Immature natural killer cell (primary cell): ENCODE data around the gene LDLRAP1. TPM values are rescaled to one million over a fixed set of nuclear protein-coding genes. Genes with fewer than 3 reads are reported as not detected.

Experiments used
- DNase-seq, 3 donors: peaks; one replicate each; pipeline ENCODE4 v3.0.0; 2022; ENCODE audit warnings: mixed read lengths in 1 of 3
- H3K27ac Mint-ChIP-seq, 6 donors: one replicate each; pipeline ENCODE4 v1.8.0; 2020; ENCODE audit warnings: mixed read lengths in 6 of 6, mild to moderate bottlenecking in 5 of 6, inconsistent platforms in 4 of 6, moderate library complexity in 3 of 6
- H3K27me3 Mint-ChIP-seq, 3 donors: one replicate each; pipeline ENCODE4 v1.8.0; 2020 to 2021; ENCODE audit warnings: low read depth in 3 of 3, mild to moderate bottlenecking in 3 of 3, mixed read lengths in 3 of 3, moderate library complexity in 3 of 3, inconsistent platforms in 1 of 3
- H3K36me3 Mint-ChIP-seq, 3 donors: one replicate each; pipeline ENCODE4 v1.8.0; 2020; ENCODE audit warnings: mixed read lengths in 3 of 3, inconsistent platforms in 2 of 3, mild to moderate bottlenecking in 2 of 3
- H3K4me1 Mint-ChIP-seq, 2 donors: one replicate each; pipeline ENCODE4 v1.8.0; 2020; ENCODE audit warnings: inconsistent platforms in 2 of 2, mild to moderate bottlenecking in 2 of 2, mixed read lengths in 2 of 2, moderate library complexity in 1 of 2
- H3K4me3 Mint-ChIP-seq, 5 donors: one replicate each; pipeline ENCODE4 v1.8.0; 2020; ENCODE audit warnings: mild to moderate bottlenecking in 5 of 5, mixed read lengths in 5 of 5, inconsistent platforms in 3 of 5, moderate library complexity in 3 of 5
- H3K9me3 Mint-ChIP-seq, 6 donors: one replicate each; pipeline ENCODE4 v1.8.0; 2020; ENCODE audit warnings: mild to moderate bottlenecking in 6 of 6, mixed read lengths in 6 of 6, inconsistent platforms in 4 of 6, moderate library complexity in 3 of 6
- polyA plus RNA-seq, 3 donors: library from polyadenylated mRNA; unstranded; fragments of 300-500 nt; fragmentation: Illumina TruSeq; gene quantifications; one replicate each; pipeline ENCODE4 v1.2.3, GENCODE V29; 2021

LDLRAP1 gene
- polyA plus RNA-seq, 3 donors from 2014 or later = 46.5 to 81.5 (median 69.2) TPM

DNA sequence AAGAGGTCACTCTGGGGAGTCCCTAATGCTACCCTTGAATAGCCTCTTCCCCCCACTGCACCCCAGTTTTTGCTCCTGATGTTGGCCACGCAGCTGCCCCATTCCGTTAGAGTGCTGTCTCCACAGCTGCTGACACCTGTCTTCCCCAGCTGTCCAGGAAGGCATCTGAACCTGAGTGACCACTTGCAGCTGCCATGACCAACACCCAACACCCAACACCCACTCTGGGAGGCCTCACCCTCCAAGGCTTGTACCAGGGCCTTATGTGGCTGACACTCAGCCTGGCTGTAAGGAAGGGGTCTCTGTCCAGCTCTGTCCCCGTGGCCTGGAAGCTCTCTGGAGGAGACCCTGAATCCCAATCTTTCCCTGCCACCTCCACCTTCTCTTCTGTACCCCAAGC lies 26.7 kb upstream of the LDLRAP1 start:
- H3K27me3 Mint-ChIP-seq = peaks cover 0 to 2% (median 0%) of the 10 kb centered on the region in 3 donors
- no peak overlapping the region for H3K27ac Mint-ChIP-seq
- no peaks in the 10 kb centered on the region for H3K9me3 Mint-ChIP-seq
- no peak for DNase-seq
- H3K36me3 Mint-ChIP-seq = no peaks in the 10 kb centered on the region
- H3K4me3 Mint-ChIP-seq = no peak overlapping the region
- peaks cover 2 to 5% of the 10 kb centered on the region in 2 donors for H3K4me1 Mint-ChIP-seq

DNA sequence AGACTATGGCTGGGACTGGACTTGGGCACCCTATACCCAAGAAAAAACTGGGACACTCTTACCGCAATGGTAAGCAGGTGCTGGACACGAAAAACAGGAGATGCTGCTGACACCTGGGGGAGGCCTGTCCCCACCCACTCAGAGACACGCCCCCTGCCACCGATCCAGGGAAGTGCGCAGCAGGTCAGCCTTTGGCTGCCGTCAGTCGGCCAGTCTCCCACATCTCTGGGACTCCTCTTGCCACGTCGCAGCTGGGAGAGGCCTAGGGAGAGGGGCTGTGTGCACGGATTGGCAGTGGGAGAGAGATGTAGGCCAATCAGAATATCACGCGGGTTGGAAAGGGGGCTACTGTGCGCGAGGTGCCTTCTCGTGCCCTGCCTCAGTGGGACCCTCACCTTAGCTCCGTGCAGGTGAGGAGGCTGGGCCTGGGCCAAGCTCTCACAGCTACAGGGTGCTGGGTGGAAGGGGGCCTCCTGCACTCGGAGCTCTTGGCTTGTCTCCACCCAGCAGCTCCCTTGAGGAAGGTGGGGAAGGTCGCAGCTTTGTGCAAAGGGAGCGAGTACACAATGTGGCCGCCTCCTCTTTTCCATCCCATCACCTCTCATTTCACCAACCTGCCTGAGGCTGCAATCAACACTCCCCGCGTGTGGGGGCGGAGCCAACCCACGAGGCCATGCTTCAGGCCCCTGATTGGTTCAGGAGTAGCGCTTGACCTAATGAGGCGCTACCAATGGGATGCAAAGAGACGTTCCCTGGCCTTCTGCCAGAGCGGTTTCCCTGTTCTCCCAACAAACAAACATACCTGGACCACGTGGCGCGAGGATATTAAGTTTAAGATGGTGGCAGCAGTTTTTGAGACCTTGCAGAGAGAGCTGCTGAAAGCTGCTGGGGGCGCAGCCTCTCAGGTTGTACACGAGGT lies 25.7 kb upstream of the LDLRAP1 start:
- Mint-ChIP-seq H3K27me3 (peaks cover 0 to 2% (median 0%) of the 10 kb centered on the region in 3 donors), H3K4me3 (no peak overlapping the region), H3K36me3 (no peaks in the 10 kb centered on the region), H3K4me1 (peaks cover 2 to 5% of the 10 kb centered on the region in 2 donors), H3K9me3 (no peaks in the 10 kb centered on the region), H3K27ac (no peak overlapping the region)
- no peak for DNase-seq

DNA sequence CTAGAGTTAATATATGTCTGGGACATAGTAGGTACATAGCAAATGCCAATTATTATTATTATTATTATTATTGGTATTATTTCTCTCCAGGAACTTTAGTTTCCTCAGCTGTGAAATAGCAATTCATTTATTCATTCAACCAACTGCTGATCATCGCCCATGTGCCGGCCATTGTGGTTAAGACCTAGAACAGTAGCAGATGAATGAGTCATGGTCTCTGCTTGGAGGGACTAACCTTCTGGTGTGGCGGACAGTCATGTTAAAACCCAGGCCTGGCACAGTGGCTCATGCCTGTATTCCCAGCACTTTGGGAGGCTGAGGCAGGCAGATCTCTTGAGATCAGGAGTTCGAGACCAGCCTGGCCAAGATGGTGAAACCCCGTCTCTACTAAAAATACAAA lies 23.8 kb upstream of the LDLRAP1 start:
- H3K4me1 Mint-ChIP-seq = peaks cover 2 to 5% of the 10 kb centered on the region in 2 donors
- H3K4me3 Mint-ChIP-seq = no peak overlapping the region
- H3K36me3 Mint-ChIP-seq = no peaks in the 10 kb centered on the region
- no peaks in the 10 kb centered on the region for H3K9me3 Mint-ChIP-seq
- no peak for DNase-seq
- H3K27ac Mint-ChIP-seq = no peak overlapping the region
- peaks cover 0 to 2% (median 0%) of the 10 kb centered on the region in 3 donors for H3K27me3 Mint-ChIP-seq

DNA sequence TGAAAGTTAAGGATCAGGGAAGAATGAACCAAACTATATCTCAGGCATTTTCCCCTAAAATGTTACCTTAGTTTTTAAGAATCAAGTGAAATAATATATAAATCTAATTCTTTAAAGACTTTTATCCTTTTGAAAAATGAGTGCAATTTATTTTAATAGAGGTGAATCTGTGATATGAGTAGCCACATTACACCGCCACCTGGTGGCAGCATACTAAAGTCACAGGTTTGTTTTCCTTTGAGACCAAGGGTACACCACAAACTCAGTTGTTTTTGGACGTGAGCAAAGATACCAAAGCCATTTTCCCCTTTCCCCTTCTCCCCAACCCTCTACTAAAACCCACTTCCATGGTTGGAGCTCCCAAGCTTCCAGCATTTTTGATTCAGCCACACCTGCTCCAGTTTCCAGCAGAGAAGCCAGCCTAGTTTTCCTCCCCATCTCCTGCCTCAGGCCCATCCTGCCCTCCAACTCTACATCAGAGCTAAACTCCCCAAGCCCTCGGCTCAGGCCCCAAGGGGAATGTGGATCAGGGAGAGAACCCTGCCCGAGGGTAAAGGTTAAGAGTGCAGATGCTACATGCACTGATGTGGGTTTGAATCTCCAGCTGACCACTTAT lies 22.9 kb upstream of the LDLRAP1 start:
- Mint-ChIP-seq H3K4me1 (peaks cover 3 to 5% of the 10 kb centered on the region in 2 donors), H3K4me3 (no peak overlapping the region), H3K36me3 (no peaks in the 10 kb centered on the region), H3K9me3 (no peaks in the 10 kb centered on the region), H3K27me3 (peaks cover 0 to 2% (median 2%) of the 10 kb centered on the region in 3 donors), H3K27ac (no peak overlapping the region)
- DNase-seq = peak; percentile 42 to 56 (median 45)

DNA sequence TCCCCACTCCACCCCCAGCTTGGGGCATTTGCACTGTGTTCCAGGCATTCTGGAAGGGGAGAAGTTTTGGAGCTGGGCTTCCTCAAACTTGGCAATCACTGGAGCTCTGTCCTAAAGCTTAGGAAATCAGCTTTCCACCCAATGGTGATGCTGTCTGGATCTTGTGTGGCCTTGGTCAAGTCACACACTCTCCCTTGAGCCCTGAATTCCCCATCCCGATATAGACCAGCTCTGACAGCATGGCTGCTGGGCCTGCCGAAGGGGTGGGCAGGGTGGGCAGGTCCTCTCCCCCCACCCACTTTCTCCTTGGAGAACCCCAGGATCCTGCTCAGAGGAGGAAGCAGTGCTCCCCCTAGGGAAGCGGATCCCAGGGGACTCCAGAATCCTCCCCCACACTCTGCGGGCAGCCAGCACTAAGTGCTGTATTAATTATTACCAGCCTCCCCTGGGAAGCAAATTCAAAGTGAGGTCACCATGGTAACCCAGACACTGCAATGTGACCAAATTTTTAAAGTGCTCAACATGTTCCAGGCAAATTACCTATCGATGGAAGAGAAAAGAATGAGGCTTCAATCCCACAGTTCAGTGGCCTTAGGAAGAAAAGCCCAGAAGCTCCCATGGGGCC lies 21.3 kb upstream of the LDLRAP1 start:
- no peaks in the 10 kb centered on the region for H3K9me3 Mint-ChIP-seq
- H3K4me3 Mint-ChIP-seq = no peak overlapping the region
- H3K27me3 Mint-ChIP-seq = peaks cover 0 to 3% (median 2%) of the 10 kb centered on the region in 3 donors
- H3K36me3 Mint-ChIP-seq = no peaks in the 10 kb centered on the region
- H3K4me1 Mint-ChIP-seq = peaks cover 3 to 5% of the 10 kb centered on the region in 2 donors
- DNase-seq = no peak
- H3K27ac Mint-ChIP-seq = no peak overlapping the region

DNA sequence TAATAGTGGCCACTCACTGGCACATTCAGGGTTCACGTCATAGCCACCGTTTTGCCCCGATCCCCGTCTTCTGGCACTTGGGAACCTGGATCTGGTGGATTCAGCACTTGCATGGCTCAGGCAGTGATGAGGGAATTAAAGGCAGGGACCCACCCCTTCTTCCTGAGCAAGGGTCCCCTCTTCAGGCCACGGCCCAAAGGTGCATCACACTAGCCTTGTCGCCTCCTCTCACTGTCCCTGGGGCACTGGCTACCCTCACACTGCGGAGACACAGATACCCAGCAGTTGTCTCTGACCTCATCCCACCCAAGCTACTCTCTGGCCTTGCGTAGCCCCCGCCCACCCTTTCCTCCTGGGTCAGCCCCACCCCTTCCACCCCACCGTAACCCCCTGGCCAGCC lies 19.9 kb upstream of the LDLRAP1 start:
- H3K27me3 Mint-ChIP-seq = peaks cover 0 to 3% (median 2%) of the 10 kb centered on the region in 3 donors
- H3K36me3 Mint-ChIP-seq = no peaks in the 10 kb centered on the region
- peaks cover 3 to 5% of the 10 kb centered on the region in 2 donors for H3K4me1 Mint-ChIP-seq
- no peak for DNase-seq
- no peaks in the 10 kb centered on the region for H3K9me3 Mint-ChIP-seq
- no peak overlapping the region for H3K27ac Mint-ChIP-seq
- no peak overlapping the region for H3K4me3 Mint-ChIP-seq

DNA sequence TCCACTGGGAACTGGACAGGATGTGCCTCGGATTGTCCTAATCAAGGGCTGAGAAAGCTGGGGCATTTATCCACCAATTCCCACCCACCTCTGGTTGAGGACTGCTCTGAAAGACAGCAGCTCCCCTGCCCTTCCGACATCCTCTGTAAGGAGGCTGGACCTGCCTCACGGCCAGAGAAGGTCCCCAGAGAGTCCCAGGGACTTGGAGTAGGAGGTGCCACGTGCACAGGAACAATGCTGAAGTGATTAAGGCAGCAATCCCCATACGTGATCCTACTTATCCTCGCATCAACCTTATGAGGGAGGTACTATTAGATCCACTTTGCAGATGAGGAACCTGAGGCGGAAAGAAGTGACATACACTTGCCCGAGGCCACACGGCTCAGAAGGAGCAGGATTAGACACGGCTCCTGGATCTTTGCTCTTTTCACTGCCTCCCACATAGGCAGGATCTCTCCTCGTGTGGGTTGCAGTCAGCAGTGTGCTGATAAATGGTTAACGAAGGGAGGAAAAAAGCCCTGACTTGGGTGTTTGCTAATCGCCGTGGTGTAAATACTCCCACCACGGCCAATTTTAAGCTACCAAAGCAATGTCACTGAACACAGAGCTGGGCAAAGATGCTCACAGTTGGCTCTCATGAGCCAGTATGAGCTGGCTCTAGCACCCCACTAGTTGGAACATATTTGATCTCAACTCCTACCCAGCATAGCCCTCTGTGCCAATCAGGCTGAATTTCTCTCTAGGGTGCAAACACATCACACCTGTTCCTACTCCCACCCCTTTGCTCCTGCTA lies 18.6 kb upstream of the LDLRAP1 start:
- Mint-ChIP-seq H3K36me3 (no peaks in the 10 kb centered on the region), H3K27ac (no peak overlapping the region), H3K27me3 (peaks cover 0 to 4% (median 2%) of the 10 kb centered on the region in 3 donors), H3K4me3 (no peak overlapping the region), H3K4me1 (peaks cover 3 to 5% of the 10 kb centered on the region in 2 donors), H3K9me3 (no peaks in the 10 kb centered on the region)
- no peak for DNase-seq

DNA sequence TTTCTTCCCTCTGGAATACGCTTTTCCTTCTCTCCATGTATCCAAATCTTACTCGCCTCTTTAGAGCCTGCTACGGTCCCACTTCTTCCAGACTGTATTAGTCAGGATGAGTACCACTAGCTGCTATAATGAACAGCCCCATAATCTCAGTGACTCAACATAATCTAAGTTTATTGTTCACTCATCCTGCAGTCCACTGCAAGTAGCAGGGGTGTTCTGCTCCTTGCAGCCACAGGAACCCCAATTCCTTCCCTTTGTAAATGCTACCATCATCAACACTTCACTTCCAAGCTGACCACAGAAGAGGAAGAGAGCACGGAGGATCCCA lies 18.1 kb upstream of the LDLRAP1 start:
- H3K27me3 Mint-ChIP-seq = peaks cover 0 to 4% (median 2%) of the 10 kb centered on the region in 3 donors
- no peak overlapping the region for H3K4me3 Mint-ChIP-seq
- DNase-seq = no peak
- peaks cover 3 to 5% of the 10 kb centered on the region in 2 donors for H3K4me1 Mint-ChIP-seq
- no peaks in the 10 kb centered on the region for H3K36me3 Mint-ChIP-seq
- H3K9me3 Mint-ChIP-seq = no peaks in the 10 kb centered on the region
- no peak overlapping the region for H3K27ac Mint-ChIP-seq

DNA sequence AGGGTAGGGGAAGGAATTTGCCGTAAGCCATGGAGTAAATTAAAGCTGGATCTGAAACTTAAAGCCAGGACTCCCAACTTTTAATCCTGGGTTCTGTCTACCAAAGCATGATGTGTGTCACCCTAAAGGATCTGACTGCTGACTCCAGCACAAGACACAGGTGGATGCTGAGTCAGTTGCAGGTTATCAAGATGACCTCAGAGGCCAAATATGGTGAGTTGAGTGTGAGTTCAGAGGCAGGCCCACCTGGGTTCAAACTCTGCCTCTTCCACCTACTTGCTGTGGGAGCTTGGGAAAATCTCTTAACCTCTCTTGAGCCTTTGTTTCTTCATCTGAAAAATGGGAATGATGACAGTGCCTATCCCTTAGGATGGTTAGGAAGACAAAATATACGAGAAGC lies 16.7 kb upstream of the LDLRAP1 start:
- no peak overlapping the region for H3K27ac Mint-ChIP-seq
- H3K27me3 Mint-ChIP-seq = peaks cover 0 to 4% (median 0%) of the 10 kb centered on the region in 3 donors
- H3K4me3 Mint-ChIP-seq = no peak overlapping the region
- peaks cover 0 to 2% of the 10 kb centered on the region in 2 donors for H3K4me1 Mint-ChIP-seq
- DNase-seq = no peak
- no peaks in the 10 kb centered on the region for H3K9me3 Mint-ChIP-seq
- no peaks in the 10 kb centered on the region for H3K36me3 Mint-ChIP-seq

DNA sequence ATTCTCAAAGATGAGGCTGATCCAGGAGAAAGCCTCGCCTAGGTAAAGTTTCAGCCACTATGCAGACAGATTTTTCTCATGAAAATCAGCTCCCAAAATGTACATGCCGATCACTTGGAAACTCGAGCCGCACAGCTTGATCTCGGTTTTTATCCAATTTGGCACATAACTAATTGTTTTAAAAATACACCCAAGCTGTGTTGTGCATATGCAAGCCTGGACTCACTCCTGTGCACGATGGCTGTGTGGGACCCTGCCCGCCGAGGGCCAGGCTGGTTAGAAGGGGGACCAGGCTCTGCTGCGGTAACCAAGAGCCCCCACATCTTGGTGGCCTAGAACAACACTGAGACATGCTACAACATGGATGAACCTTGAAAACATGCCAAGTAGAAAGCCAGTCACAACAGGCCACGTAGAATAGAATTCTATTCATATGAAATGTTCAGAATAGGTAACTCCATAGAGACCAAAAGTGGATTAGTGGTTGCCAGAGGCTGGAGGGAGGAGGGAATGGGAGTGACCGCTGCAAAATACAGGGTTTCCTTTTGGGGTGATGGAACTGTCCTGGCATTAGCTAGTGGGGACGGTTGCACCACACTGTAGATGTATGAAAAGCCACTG lies 16.1 kb upstream of the LDLRAP1 start:
- no peak overlapping the region for H3K27ac Mint-ChIP-seq
- peaks cover 0 to 4% (median 0%) of the 10 kb centered on the region in 3 donors for H3K27me3 Mint-ChIP-seq
- DNase-seq = no peak
- H3K36me3 Mint-ChIP-seq = no peaks in the 10 kb centered on the region
- H3K9me3 Mint-ChIP-seq = no peaks in the 10 kb centered on the region
- H3K4me1 Mint-ChIP-seq = peaks cover 0 to 2% of the 10 kb centered on the region in 2 donors
- no peak overlapping the region for H3K4me3 Mint-ChIP-seq

DNA sequence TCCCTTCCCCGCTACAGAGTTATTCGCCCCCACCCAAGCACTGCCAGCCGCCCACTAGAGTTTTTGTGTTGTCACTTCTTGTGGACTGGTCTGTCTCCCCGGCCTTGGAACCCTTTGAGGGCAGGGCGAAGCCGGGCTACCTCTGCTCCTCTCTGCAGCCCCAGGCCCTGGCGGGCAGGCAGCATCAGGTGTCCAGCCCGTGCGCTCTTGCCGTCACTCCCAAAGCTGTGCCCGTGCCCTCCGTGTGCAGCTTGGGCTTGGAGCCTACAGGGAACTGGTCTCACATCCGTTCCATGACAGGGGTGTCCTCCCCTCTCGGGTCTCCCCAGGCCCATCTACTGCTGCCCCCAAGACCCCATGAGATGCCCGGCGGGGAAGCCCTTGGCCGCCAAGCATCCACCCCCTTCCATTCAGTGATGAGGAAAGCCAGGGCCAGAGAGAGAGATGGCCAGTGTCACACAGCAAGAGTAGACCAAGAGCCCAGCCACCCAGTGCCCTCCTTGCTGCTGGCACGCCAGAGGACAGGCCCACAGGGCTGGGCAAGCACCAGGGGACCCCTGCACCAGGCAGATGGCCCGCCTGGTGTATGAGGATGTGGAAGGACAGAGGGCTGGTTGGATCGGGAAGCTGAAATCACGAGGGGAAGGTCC lies 15.3 kb upstream of the LDLRAP1 start:
- Mint-ChIP-seq H3K4me3 (no peak overlapping the region), H3K27ac (no peak overlapping the region), H3K36me3 (no peaks in the 10 kb centered on the region), H3K27me3 (peaks cover 0 to 4% (median 0%) of the 10 kb centered on the region in 3 donors), H3K9me3 (no peaks in the 10 kb centered on the region), H3K4me1 (peaks cover 0 to 2% of the 10 kb centered on the region in 2 donors)
- no peak for DNase-seq

DNA sequence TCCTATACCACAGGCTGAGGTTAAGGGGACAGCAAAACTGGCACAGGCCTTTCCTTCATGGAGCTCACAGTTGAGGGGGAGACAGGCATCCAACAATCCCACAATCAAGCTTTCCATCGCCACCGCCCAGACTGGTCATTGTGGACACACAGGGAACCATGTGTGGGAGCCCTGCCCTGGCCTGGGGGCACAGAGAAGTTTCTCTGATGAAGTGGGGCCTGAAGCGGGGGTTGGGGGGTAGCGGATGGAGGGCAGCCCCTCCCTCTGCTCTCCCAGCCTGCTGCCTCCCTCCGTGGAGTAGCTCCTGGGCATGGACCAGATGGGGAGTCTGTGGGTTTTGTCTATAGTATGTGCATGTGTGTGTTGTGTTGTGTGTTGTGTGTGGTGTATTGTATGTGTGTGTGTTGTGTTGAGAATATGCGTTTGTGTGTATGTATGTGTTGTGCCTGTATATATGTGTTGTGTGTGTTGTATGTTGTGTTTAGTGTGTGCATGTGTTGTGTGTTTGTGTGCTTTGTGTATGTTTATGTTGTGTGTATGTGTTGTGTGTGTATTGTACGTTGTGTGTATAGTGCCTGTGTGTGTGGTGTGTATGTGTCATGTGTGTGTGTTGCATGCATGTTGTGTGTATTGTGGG lies 14.4 kb upstream of the LDLRAP1 start:
- peaks cover 0 to 2% of the 10 kb centered on the region in 2 donors for H3K4me1 Mint-ChIP-seq
- H3K27me3 Mint-ChIP-seq = peaks cover 0 to 4% (median 0%) of the 10 kb centered on the region in 3 donors
- no peak overlapping the region for H3K4me3 Mint-ChIP-seq
- H3K27ac Mint-ChIP-seq = peak overlapping the region in 1 of 6 donors; percentile 5
- no peaks in the 10 kb centered on the region for H3K36me3 Mint-ChIP-seq
- DNase-seq = no peak
- H3K9me3 Mint-ChIP-seq = no peaks in the 10 kb centered on the region
